Osteocyte (in vitro differentiated cells): Measurements from ENCODE around the gene SLK. TPM values are rescaled to one million over a fixed set of nuclear protein-coding genes. Genes with fewer than 3 reads are reported as not detected.

Source experiments
- DNase-seq: peaks from one replicate; pipeline ENCODE4 v3.0.0; 2021; ENCODE audit warnings: mixed read lengths; ENCODE audit not compliant: unreplicated experiment; ENCODE audit errors: extremely low spot score
- H3K27ac Mint-ChIP-seq: one replicate; pipeline ENCODE4 v1.8.0; 2021; ENCODE audit warnings: mild to moderate bottlenecking, mixed read lengths; ENCODE audit not compliant: unreplicated experiment
- H3K27me3 Mint-ChIP-seq: one replicate; pipeline ENCODE4 v1.8.0; 2021; ENCODE audit warnings: mixed read lengths; ENCODE audit not compliant: unreplicated experiment
- H3K36me3 Mint-ChIP-seq: one replicate; pipeline ENCODE4 v1.8.0; 2021; ENCODE audit warnings: mixed read lengths; ENCODE audit not compliant: unreplicated experiment
- H3K4me1 Mint-ChIP-seq: one replicate; pipeline ENCODE4 v1.8.0; 2021; ENCODE audit warnings: mixed read lengths; ENCODE audit not compliant: unreplicated experiment
- H3K4me3 Mint-ChIP-seq: one replicate; pipeline ENCODE4 v1.8.0; 2021; ENCODE audit warnings: mild to moderate bottlenecking, moderate library complexity, mixed read lengths; ENCODE audit not compliant: unreplicated experiment
- H3K9me3 Mint-ChIP-seq: one replicate; pipeline ENCODE4 v1.8.0; 2021; ENCODE audit warnings: mixed read lengths; ENCODE audit not compliant: unreplicated experiment
- CTCF ChIP-seq: fragments of 200-600 bp; sonication (generic); IDR thresholded peaks from 2 replicates; pipeline ENCODE4 v1.5.0; 2021; ENCODE audit warnings: antibody characterized with exemption, mild to moderate bottlenecking, moderate library complexity
- total RNA-seq: library from RNA; stranded (reverse); gene quantifications from 2 replicates; pipeline ENCODE4 v1.2.1, GENCODE V29; 2021

SLK gene
- total RNA-seq, 1 donor from 2014 or later = 41.3 TPM

GRCh38 chr10:103990531-103990930 lies 23.6 kb downstream of the SLK start:
- Mint-ChIP-seq H3K4me1 (peaks cover 25% of the 10 kb centered on the region), H3K9me3 (no peaks in the 10 kb centered on the region), H3K4me3 (no peak overlapping the region), H3K27ac (no peak overlapping the region), H3K27me3 (no peaks in the 10 kb centered on the region), H3K36me3 (peaks cover 22% of the 10 kb centered on the region)
- no peak for TF ChIP-seq CTCF
- DNase-seq = no peak

GRCh38 chr10:103991393-103992128 lies 24.6 kb downstream of the SLK start:
- H3K27ac Mint-ChIP-seq = no peak overlapping the region
- no peak overlapping the region for H3K4me3 Mint-ChIP-seq
- no peak for DNase-seq
- H3K27me3 Mint-ChIP-seq = no peaks in the 10 kb centered on the region
- peaks cover 22% of the 10 kb centered on the region for H3K36me3 Mint-ChIP-seq
- peaks cover 16% of the 10 kb centered on the region for H3K4me1 Mint-ChIP-seq
- no peak for TF ChIP-seq CTCF
- H3K9me3 Mint-ChIP-seq = no peaks in the 10 kb centered on the region

GRCh38 chr10:103995134-103995533 lies 28.2 kb downstream of the SLK start:
- no peaks in the 10 kb centered on the region for H3K27me3 Mint-ChIP-seq

GRCh38 chr10:103998805-103999204 lies 31.9 kb downstream of the SLK start:
- no peak for DNase-seq
- no peak for TF ChIP-seq CTCF
- Mint-ChIP-seq H3K27ac (no peak overlapping the region), H3K4me1 (no peaks in the 10 kb centered on the region), H3K36me3 (peaks cover 50% of the 10 kb centered on the region), H3K9me3 (no peaks in the 10 kb centered on the region), H3K27me3 (no peaks in the 10 kb centered on the region), H3K4me3 (no peak overlapping the region)

More at GRCh38 chr10:103995134-103995533, 28.2 kb downstream of the SLK start:
- Mint-ChIP-seq H3K4me3 (no peak overlapping the region), H3K27ac (no peak overlapping the region), H3K4me1 (peaks cover 1% of the 10 kb centered on the region), H3K36me3 (peaks cover 40% of the 10 kb centered on the region), H3K9me3 (no peaks in the 10 kb centered on the region)
- no peak for TF ChIP-seq CTCF
- DNase-seq = no peak

GRCh38 chr10:104002911-104003310 lies 36.0 kb downstream of the SLK start:
- Mint-ChIP-seq H3K27ac (no peak overlapping the region), H3K9me3 (no peaks in the 10 kb centered on the region), H3K4me3 (no peak overlapping the region), H3K4me1 (no peaks in the 10 kb centered on the region), H3K36me3 (peaks cover 50% of the 10 kb centered on the region), H3K27me3 (no peaks in the 10 kb centered on the region)
- no peak for TF ChIP-seq CTCF
- DNase-seq = no peak
